Peyer's patch (tissue), 4 donors: ENCODE results near the gene DCLK1.

Source experiments
- CTCF ChIP-seq, 6 experiments: fragments of 450-650 bp in 4 of 6; fragments of 200-600 bp in 2 of 6; sonication (generic) in 1 of 6; IDR thresholded peaks; one replicate each; pipeline ENCODE4 v1.5.1; 2017 to 2019; ENCODE audit warnings: antibody characterized with exemption in 6 of 6, mild to moderate bottlenecking in 3 of 6, moderate library complexity in 1 of 6
- POLR2A ChIP-seq, 2 donors: fragments of 450-650 bp; IDR thresholded peaks; one replicate each; pipeline ENCODE4 v1.5.1; 2017; ENCODE audit warnings: antibody characterized with exemption in 2 of 2, mild to moderate bottlenecking in 2 of 2, moderate library complexity in 2 of 2

- TF ChIP-seq CTCF (IDR thresholded peaks at IDR 0.05) (no peak), POLR2A (IDR thresholded peaks at IDR 0.05) (no peak)
Measured at GRCh38 chr13:35886332-35887114, 244.7 kb downstream of the DCLK1 start.
